ENCODE results near the gene CDC42BPG. TPM values are rescaled to one million over a fixed set of nuclear protein-coding genes. Genes with fewer than 3 reads are reported as not detected.
A peak's percentile ranks its signal among the peaks of the same experiment; 100 is the strongest.

Gene CDC42BPG
- total and polyA plus RNA-seq, 2 of the 8 experiments (the other 6 are each of a cell fraction or from before 2014, with no cell fraction given), result 3.7 to 10.6 TPM

GRCh38 chr11:64869571-64870175, 25.2 kb upstream of the CDC42BPG start:
- FAIRE-seq, result no peak
- no peak overlapping the region for H3K18ac ChIP-seq (ENCODE audit: extremely low read depth, low read length)
- DNase-seq (ENCODE audit: low read depth in 1 of 2, low spot score in 2 of 2), result no peak
- no peak overlapping the region for H2BK12ac ChIP-seq (ENCODE audit: low read depth, low read length)
- no peak overlapping the region for H3K4me2 ChIP-seq (ENCODE audit: insufficient read depth in 1 of 2, low read depth in 2 of 2, low read length in 2 of 2)
- no peak overlapping the region for H2BK5ac ChIP-seq (ENCODE audit: low read depth, low read length)
- H3K23ac ChIP-seq (ENCODE audit: insufficient read length), result no peak overlapping the region
- no peak overlapping the region for H2BK20ac ChIP-seq (ENCODE audit: low read length)
- no peaks in the 10 kb centered on the region for H3K23me2 ChIP-seq (ENCODE audit: low read depth, low read length)
- no peak overlapping the region for H3K14ac ChIP-seq (ENCODE audit: insufficient read length)
- no peaks in the 10 kb centered on the region for H3K27me3 ChIP-seq (replicated peaks in 1 of 4; ENCODE audit: control insufficient read depth in 3 of 4, extremely low read depth in 1 of 4, insufficient read depth in 3 of 4, low read length in 3 of 4)
- H2BK15ac ChIP-seq (ENCODE audit: low read length), result no peak overlapping the region
- no peak overlapping the region for H2BK120ac ChIP-seq (replicated peaks; ENCODE audit: low read depth, low read length)
- no peak overlapping the region for H3K4me3 ChIP-seq (ENCODE audit: extremely low read depth in 1 of 4, insufficient read depth in 2 of 4, low read depth in 3 of 4, low read length in 4 of 4)
- no peak overlapping the region for H2AK5ac ChIP-seq (ENCODE audit: low read depth, low read length)
- peaks cover 0 to 4% of the 10 kb centered on the region in 2 experiments for H4K20me1 ChIP-seq (replicated peaks in 1 of 2; ENCODE audit: control insufficient read depth in 1 of 2, insufficient read depth in 2 of 2, low read length in 2 of 2)
- 0 out of 4 replicates have a peak, but pooled peaks cover 0 to 5% of the 10 kb centered on the region in 2 experiments for H3K79me2 ChIP-seq (ENCODE audit: control insufficient read depth in 1 of 2, insufficient read depth in 2 of 2, low read length in 2 of 2)
- WGBS, 2 experiments (ENCODE audit: extremely low coverage in 1 of 2, insufficient coverage in 1 of 2, insufficient read length in 1 of 2, insufficient replicate concordance in 2 of 2, low coverage in 1 of 2, low lambda C conversion rate in 2 of 2, missing lambda C conversion rate in 1 of 2), result 88% methylated on average over 9 of the region's 9 CpGs; no CpG with 5 or more reads in 1 of the 2 experiments
- no peak overlapping the region for H3K56ac ChIP-seq (replicated peaks; ENCODE audit: insufficient read length, low read depth, low read length)
- H4K91ac ChIP-seq (replicated peaks; ENCODE audit: insufficient read length, low read length), result no peak overlapping the region
- H3K36me3 ChIP-seq (ENCODE audit: control insufficient read depth in 2 of 4, insufficient read depth in 4 of 4, low read length in 3 of 4), result no peaks in the 10 kb centered on the region; a peak in 1 of 8 replicates
- H3K79me1 ChIP-seq (ENCODE audit: low read depth, low read length), result peaks cover 5% of the 10 kb centered on the region
- CTCF ChIA-PET (ENCODE audit: partially characterized antibody), result interaction anchor here (1.0 to 32.3 kb wide), 12 partner anchors 10 to 195 kb away, joined by 3 to 1058 read pairs (median 5); partner anchors contain the start of genes ARL2, BATF2 and EHD1
- no peak for TF ChIP-seq KDM5A (IDR thresholded peaks at IDR 0.05; ENCODE audit: low read length)
- peak; percentile 17 to 53; a peak in 3 of 4 replicates for TF ChIP-seq RAD21 (IDR thresholded peaks at IDR 0.05 in 1 of 2, conservative IDR thresholded peaks at IDR 0.05 in 1 of 2; ENCODE audit: low read depth in 2 of 2, low read length in 2 of 2)
- TF ChIP-seq SIN3A (conservative IDR thresholded peaks at IDR 0.05 in 1 of 2, IDR thresholded peaks at IDR 0.05 in 1 of 2; ENCODE audit: low read depth in 1 of 2, low read length in 2 of 2), result no peak
- TF ChIP-seq CTCF (IDR thresholded peaks at IDR 0.05; ENCODE audit: control extremely low read depth in 1 of 3, insufficient read depth in 1 of 3, low read depth in 1 of 3, low read length in 3 of 3), result peak; percentile 55 to 71 (median 66)
- TF ChIP-seq NRF1 (IDR thresholded peaks at IDR 0.05; ENCODE audit: low read depth, low read length), result no peak
- TF ChIP-seq HDAC6 (IDR thresholded peaks at IDR 0.05; ENCODE audit: low read depth, low read length), result no peak
- no peak for TF ChIP-seq ASH2L (IDR thresholded peaks at IDR 0.05; ENCODE audit: low read length)
- TF ChIP-seq ZNF274 (IDR thresholded peaks at IDR 0.05; ENCODE audit: borderline replicate concordance, extremely low read depth, low read length), result no peak
- no peak for TF ChIP-seq EGR1 (IDR thresholded peaks at IDR 0.05; ENCODE audit: borderline replicate concordance, low read depth, low read length)
- no peak for TF ChIP-seq TAF1 (IDR thresholded peaks at IDR 0.05; ENCODE audit: low read depth, low read length)
- no peak overlapping the region for H4K5ac ChIP-seq (ENCODE audit: insufficient read length, low read depth, low read length)
- no peak overlapping the region for H3K9ac ChIP-seq (replicated peaks in 1 of 4; ENCODE audit: extremely low read depth in 1 of 4, low read depth in 3 of 4, low read length in 3 of 4)
- no peaks in the 10 kb centered on the region for H3K9me3 ChIP-seq (ENCODE audit: insufficient read depth in 2 of 2, low read depth in 1 of 2, low read length in 1 of 2)
- H3K27ac ChIP-seq (ENCODE audit: low read depth, low read length), result no peak overlapping the region
- POLR2A ChIA-PET (ENCODE audit: partially characterized antibody), result interaction anchor here (1.4 to 25.7 kb wide), 3 partner anchors 10 to 208 kb away, joined by 3 to 408 read pairs (median 3); partner anchors contain the start of gene EHD1
- H4K8ac ChIP-seq (ENCODE audit: extremely low read depth, insufficient read depth, low read length), result no peak overlapping the region
- peak overlapping the region; percentile 70 for H3K4ac ChIP-seq (replicated peaks; ENCODE audit: insufficient read length, low read depth, low read length)
- peaks cover 0 to 4% (median under 1%) of the 10 kb centered on the region in 4 experiments; a peak in 2 of 7 replicates for H3K4me1 ChIP-seq (replicated peaks in 1 of 4; ENCODE audit: control insufficient read depth in 3 of 4, insufficient read depth in 4 of 4, low read length in 3 of 4)
- H2AFZ ChIP-seq (ENCODE audit: low read length), result no peak overlapping the region
